Measurements from ENCODE around the gene MAP1LC3B.

- TF ChIP-seq CTCF (IDR thresholded peaks at IDR 0.05) (peak in 1 of 7 experiments; percentile 6), POLR2A (IDR thresholded peaks at IDR 0.05) (peak; percentile 97 to 99 (median 99))
Observed at GRCh38 chr16:87391950-87392820, at the start of gene MAP1LC3B.
